ES-I3 (cell line): ENCODE data around the gene ZIC5.
A peak's percentile ranks its signal among the peaks of the same experiment; 100 is the strongest.

Source experiments
- H3K36me3 ChIP-seq: 2 replicates; pipeline ENCODE4 v1.6.1; 2013; ENCODE audit warnings: mild to moderate bottlenecking, low read length, control low read depth, moderate library complexity; ENCODE audit not compliant: insufficient read depth
- H3K4me1 ChIP-seq: 2 replicates; pipeline ENCODE4 v1.6.1; 2013; ENCODE audit warnings: mild to moderate bottlenecking, control low read depth, low read length; ENCODE audit not compliant: insufficient read depth
- H3K9ac ChIP-seq: 2 replicates; pipeline ENCODE4 v1.6.1; 2013; ENCODE audit warnings: low read depth, mild to moderate bottlenecking, low read length, moderate library complexity
- H3K9me3 ChIP-seq: 2 replicates; pipeline ENCODE4 v1.6.1; 2013; ENCODE audit warnings: mild to moderate bottlenecking, low read length, moderate library complexity; ENCODE audit not compliant: control insufficient read depth, insufficient read depth

Gene ZIC5

GRCh38 chr13:99974296-99974938, 2.9 kb upstream of the ZIC5 start:
- peaks cover 30% of the 10 kb centered on the region for H3K4me1 ChIP-seq
- peak overlapping the region; percentile 19 for H3K9ac ChIP-seq
- H3K36me3 ChIP-seq: no peaks in the 10 kb centered on the region
- H3K9me3 ChIP-seq: no peaks in the 10 kb centered on the region

- no peak overlapping the region for H3K9ac ChIP-seq
- no peaks in the 10 kb centered on the region for H3K9me3 ChIP-seq
- peaks cover 30% of the 10 kb centered on the region for H3K4me1 ChIP-seq
- H3K36me3 ChIP-seq: no peaks in the 10 kb centered on the region
Observed at GRCh38 chr13:99973808-99974185, 2.2 kb upstream of the ZIC5 start.

GRCh38 chr13:99973163-99973807, 1.7 kb upstream of the ZIC5 start:
- no peaks in the 10 kb centered on the region for H3K9me3 ChIP-seq
- H3K36me3 ChIP-seq: no peaks in the 10 kb centered on the region
- H3K9ac ChIP-seq: no peak overlapping the region
- H3K4me1 ChIP-seq: peaks cover 30% of the 10 kb centered on the region

GRCh38 chr13:99972190-99972731, 694 bp upstream of the ZIC5 start:
- Histone ChIP-seq H3K9me3 (no peaks in the 10 kb centered on the region), H3K36me3 (no peaks in the 10 kb centered on the region), H3K4me1 (peaks cover 26% of the 10 kb centered on the region), H3K9ac (peak overlapping the region; percentile 53)

- peak overlapping the region; percentile 64 for H3K9ac ChIP-seq
- H3K9me3 ChIP-seq: no peaks in the 10 kb centered on the region
- no peaks in the 10 kb centered on the region for H3K36me3 ChIP-seq
- H3K4me1 ChIP-seq: peaks cover 15% of the 10 kb centered on the region
Observed at GRCh38 chr13:99970651-99971575, 654 bp downstream of the ZIC5 start.

GRCh38 chr13:99969919-99970650, 1.5 kb downstream of the ZIC5 start:
- no peaks in the 10 kb centered on the region; the same call in 1 of the 2 replicates for H3K36me3 ChIP-seq
- H3K4me1 ChIP-seq: peaks cover 13% of the 10 kb centered on the region
- peak overlapping the region; percentile 73 for H3K9ac ChIP-seq
- no peaks in the 10 kb centered on the region for H3K9me3 ChIP-seq

GRCh38 chr13:99969453-99969918, 2.1 kb downstream of the ZIC5 start:
- peaks cover 13% of the 10 kb centered on the region for H3K4me1 ChIP-seq
- H3K36me3 ChIP-seq: no peaks in the 10 kb centered on the region; the same call in 1 of the 2 replicates
- H3K9me3 ChIP-seq: no peaks in the 10 kb centered on the region
- H3K9ac ChIP-seq: peak overlapping the region; percentile 73

GRCh38 chr13:99968521-99969452, 2.8 kb downstream of the ZIC5 start:
- peaks cover 10% of the 10 kb centered on the region for H3K4me1 ChIP-seq
- no peaks in the 10 kb centered on the region; the same call in 1 of the 2 replicates for H3K36me3 ChIP-seq
- H3K9ac ChIP-seq: peak overlapping the region; percentile 73
- H3K9me3 ChIP-seq: no peaks in the 10 kb centered on the region

- Histone ChIP-seq H3K9me3 (no peaks in the 10 kb centered on the region), H3K9ac (peak overlapping the region; percentile 73), H3K4me1 (peaks cover 2% of the 10 kb centered on the region), H3K36me3 (no peaks in the 10 kb centered on the region; the same call in 1 of the 2 replicates)
Observed at GRCh38 chr13:99967869-99968520, 3.6 kb downstream of the ZIC5 start.

- H3K9ac ChIP-seq: peak overlapping the region; percentile 73
- no peaks in the 10 kb centered on the region; the same call in 1 of the 2 replicates for H3K36me3 ChIP-seq
Observed at GRCh38 chr13:99967498-99967868, 4.1 kb downstream of the ZIC5 start.

GRCh38 chr13:99966064-99966805, 5.3 kb downstream of the ZIC5 start:
- Histone ChIP-seq H3K9ac (no peak overlapping the region), H3K9me3 (no peaks in the 10 kb centered on the region), H3K4me1 (peaks cover 8% of the 10 kb centered on the region), H3K36me3 (no peaks in the 10 kb centered on the region; the same call in 1 of the 2 replicates)

More at GRCh38 chr13:99967498-99967868, 4.1 kb downstream of the ZIC5 start:
- H3K4me1 ChIP-seq: peaks cover 2% of the 10 kb centered on the region
- H3K9me3 ChIP-seq: no peaks in the 10 kb centered on the region
